Measurements from ENCODE around the gene GUCY1B1. TPM values are rescaled to one million over a fixed set of nuclear protein-coding genes. Genes with fewer than 3 reads are reported as not detected.
A peak's percentile ranks its signal among the peaks of the same experiment; 100 is the strongest.

GUCY1B1 gene
- total RNA-seq (2014; rRNA removed; shearing (Covaris generic)): 0.74 and 1.0 TPM in 2 replicates

GRCh38 chr4:155758481-155759371 is at the start of gene GUCY1B1:
Gene GUCY1B1, plus strand, starts transcription at chr4:155759021. Its CDS starts 120 bp downstream, at chr4:155759141.
- DNase-seq (ENCODE audit: low read depth in 1 of 2, low spot score in 2 of 2): peak; percentile 71 to 83
- peaks cover 14% of the 10 kb centered on the region for H3K4me1 ChIP-seq (replicated peaks)
- H3K4me3 ChIP-seq: peak within 1 kb of the TSS; percentile 38
- peaks cover 21% of the 10 kb centered on the region for H3K27me3 ChIP-seq (replicated peaks)
- 0 out of 2 replicates have a peak, but pooled peaks cover 2% of the 10 kb centered on the region for H3K9me3 ChIP-seq (replicated peaks)
- no peaks in the 10 kb centered on the region for H3K36me3 ChIP-seq
- H3K27ac ChIP-seq: no peak within 1 kb of the TSS

GRCh38 chr4:155709918-155710317 is 48.9 kb upstream of the GUCY1B1 start:
- Histone ChIP-seq H3K36me3 (no peaks in the 10 kb centered on the region), H3K9me3 (replicated peaks) (no peaks in the 10 kb centered on the region), H3K27me3 (replicated peaks) (no peaks in the 10 kb centered on the region), H3K4me1 (replicated peaks) (no peaks in the 10 kb centered on the region), H3K4me3 (no peak overlapping the region), H3K27ac (no peak overlapping the region)
- no peak for DNase-seq (ENCODE audit: low read depth in 1 of 2, low spot score in 2 of 2)

GRCh38 chr4:155711556-155711955 is 47.3 kb upstream of the GUCY1B1 start:
- H3K36me3 ChIP-seq: no peaks in the 10 kb centered on the region
- H3K4me3 ChIP-seq: no peak overlapping the region
- H3K4me1 ChIP-seq (replicated peaks): no peaks in the 10 kb centered on the region
- no peak overlapping the region for H3K27ac ChIP-seq
- DNase-seq (ENCODE audit: low read depth in 1 of 2, low spot score in 2 of 2): no peak
- H3K9me3 ChIP-seq (replicated peaks): no peaks in the 10 kb centered on the region
- H3K27me3 ChIP-seq (replicated peaks): no peaks in the 10 kb centered on the region

GRCh38 chr4:155712846-155713245 is 46.0 kb upstream of the GUCY1B1 start:
- Histone ChIP-seq H3K4me3 (no peak overlapping the region), H3K4me1 (replicated peaks) (no peaks in the 10 kb centered on the region), H3K27ac (no peak overlapping the region), H3K36me3 (no peaks in the 10 kb centered on the region), H3K9me3 (replicated peaks) (no peaks in the 10 kb centered on the region), H3K27me3 (replicated peaks) (no peaks in the 10 kb centered on the region)
- no peak for DNase-seq (ENCODE audit: low read depth in 1 of 2, low spot score in 2 of 2)

GRCh38 chr4:155713911-155714310 is 44.9 kb upstream of the GUCY1B1 start:
- Histone ChIP-seq H3K4me1 (replicated peaks) (no peaks in the 10 kb centered on the region), H3K4me3 (no peak overlapping the region), H3K9me3 (replicated peaks) (no peaks in the 10 kb centered on the region), H3K27me3 (replicated peaks) (no peaks in the 10 kb centered on the region), H3K27ac (no peak overlapping the region), H3K36me3 (no peaks in the 10 kb centered on the region)
- DNase-seq (ENCODE audit: low read depth in 1 of 2, low spot score in 2 of 2): no peak

- Histone ChIP-seq H3K36me3 (no peaks in the 10 kb centered on the region), H3K4me1 (replicated peaks) (no peaks in the 10 kb centered on the region), H3K27me3 (replicated peaks) (no peaks in the 10 kb centered on the region), H3K9me3 (replicated peaks) (no peaks in the 10 kb centered on the region), H3K27ac (no peak overlapping the region), H3K4me3 (no peak overlapping the region)
- no peak for DNase-seq (ENCODE audit: low read depth in 1 of 2, low spot score in 2 of 2)
Measured at GRCh38 chr4:155722336-155722735, 36.5 kb upstream of the GUCY1B1 start.

GRCh38 chr4:155722816-155723499 is 35.9 kb upstream of the GUCY1B1 start:
- no peak for DNase-seq (ENCODE audit: low read depth in 1 of 2, low spot score in 2 of 2)
- Histone ChIP-seq H3K4me3 (no peak overlapping the region), H3K27me3 (replicated peaks) (no peaks in the 10 kb centered on the region), H3K27ac (no peak overlapping the region), H3K4me1 (replicated peaks) (no peaks in the 10 kb centered on the region), H3K9me3 (replicated peaks) (no peaks in the 10 kb centered on the region), H3K36me3 (no peaks in the 10 kb centered on the region)

- H3K27ac ChIP-seq: no peak overlapping the region
- H3K4me1 ChIP-seq (replicated peaks): no peaks in the 10 kb centered on the region
- DNase-seq (ENCODE audit: low read depth in 1 of 2, low spot score in 2 of 2): no peak
- no peaks in the 10 kb centered on the region for H3K27me3 ChIP-seq (replicated peaks)
- no peaks in the 10 kb centered on the region for H3K36me3 ChIP-seq
- H3K4me3 ChIP-seq: no peak overlapping the region
- H3K9me3 ChIP-seq (replicated peaks): no peaks in the 10 kb centered on the region
Measured at GRCh38 chr4:155724731-155725130, 34.1 kb upstream of the GUCY1B1 start.

- no peaks in the 10 kb centered on the region for H3K27me3 ChIP-seq (replicated peaks)
- H3K36me3 ChIP-seq: no peaks in the 10 kb centered on the region
- no peaks in the 10 kb centered on the region for H3K9me3 ChIP-seq (replicated peaks)
- H3K4me3 ChIP-seq: no peak overlapping the region
- DNase-seq (ENCODE audit: low read depth in 1 of 2, low spot score in 2 of 2): no peak
- H3K4me1 ChIP-seq (replicated peaks): no peaks in the 10 kb centered on the region
- H3K27ac ChIP-seq: no peak overlapping the region
Measured at GRCh38 chr4:155734065-155734464, 24.8 kb upstream of the GUCY1B1 start.

- Histone ChIP-seq H3K27ac (no peak overlapping the region), H3K9me3 (replicated peaks) (no peaks in the 10 kb centered on the region), H3K4me3 (no peak overlapping the region), H3K4me1 (replicated peaks) (no peaks in the 10 kb centered on the region), H3K36me3 (no peaks in the 10 kb centered on the region), H3K27me3 (replicated peaks) (no peaks in the 10 kb centered on the region)
- no peak for DNase-seq (ENCODE audit: low read depth in 1 of 2, low spot score in 2 of 2)
Measured at GRCh38 chr4:155734951-155735350, 23.9 kb upstream of the GUCY1B1 start.

GRCh38 chr4:155735496-155735895 is 23.3 kb upstream of the GUCY1B1 start:
- H3K36me3 ChIP-seq: no peaks in the 10 kb centered on the region
- H3K4me3 ChIP-seq: no peak overlapping the region
- no peak overlapping the region for H3K27ac ChIP-seq
- no peaks in the 10 kb centered on the region for H3K4me1 ChIP-seq (replicated peaks)
- no peak for DNase-seq (ENCODE audit: low read depth in 1 of 2, low spot score in 2 of 2)
- H3K9me3 ChIP-seq (replicated peaks): no peaks in the 10 kb centered on the region
- H3K27me3 ChIP-seq (replicated peaks): no peaks in the 10 kb centered on the region

GRCh38 chr4:155738548-155738947 is 20.3 kb upstream of the GUCY1B1 start:
- Histone ChIP-seq H3K36me3 (no peaks in the 10 kb centered on the region), H3K4me3 (no peak overlapping the region), H3K4me1 (replicated peaks) (no peaks in the 10 kb centered on the region), H3K27ac (no peak overlapping the region), H3K27me3 (replicated peaks) (no peaks in the 10 kb centered on the region), H3K9me3 (replicated peaks) (no peaks in the 10 kb centered on the region; the same call in 1 of the 2 replicates)
- DNase-seq (ENCODE audit: low read depth in 1 of 2, low spot score in 2 of 2): no peak

GRCh38 chr4:155741546-155741945 is 17.3 kb upstream of the GUCY1B1 start:
- no peaks in the 10 kb centered on the region; the same call in 1 of the 2 replicates for H3K9me3 ChIP-seq (replicated peaks)
- no peak overlapping the region for H3K27ac ChIP-seq
- no peaks in the 10 kb centered on the region for H3K27me3 ChIP-seq (replicated peaks)
- H3K4me3 ChIP-seq: no peak overlapping the region
- H3K36me3 ChIP-seq: no peaks in the 10 kb centered on the region
- DNase-seq (ENCODE audit: low read depth in 1 of 2, low spot score in 2 of 2): no peak
- H3K4me1 ChIP-seq (replicated peaks): no peaks in the 10 kb centered on the region

Measured in SJSA1 (cell line).